PC-9 (cell line): Measurements from ENCODE around the gene GPHA2. TPM values are rescaled to one million over a fixed set of nuclear protein-coding genes. Genes with fewer than 3 reads are reported as not detected.

Experiments used
- BruUV-seq: library from RNA; stranded (reverse); fragments of 400-500 nt; replicated peaks from 2 replicates; lab custom pipeline; 2021; lab: Mats Ljungman, UMichigan
- CTCF ChIA-PET: fragments of 300-600 bp; sonication (Branson Sonifier 250); formaldehyde crosslinking; loops from one replicate; lab custom pipeline; 2022; ENCODE audit warnings: antibody characterized with exemption; lab: Charles Lee
- POLR2A ChIA-PET: fragments of 300-600 bp; sonication (Branson Sonifier 250); formaldehyde crosslinking; loops from one replicate; lab custom pipeline; 2022; ENCODE audit warnings: antibody characterized with exemption; ENCODE audit not compliant: unreplicated experiment; lab: Charles Lee
- DNase-seq, 2 experiments: peaks; one replicate each; pipeline versions ENCODE4 v3.0.0 to v3.0.0-alpha.2; 2015 to 2022; ENCODE audit warnings: mixed read lengths in 1 of 2
- H2AFZ ChIP-seq: fragments of 200-600 bp; sonication (generic); 2 replicates; pipeline ENCODE4 v1.8.1; 2017; ENCODE audit warnings: antibody characterized with exemption
- H3F3A ChIP-seq: fragments of 200-600 bp; sonication (generic); 2 replicates; pipeline ENCODE4 v1.8.1; 2017; ENCODE audit warnings: antibody characterized with exemption, mild to moderate bottlenecking, low read depth; ENCODE audit not compliant: insufficient read depth
- H3K27ac ChIP-seq: fragments of 200-600 bp; sonication (generic); 2 replicates; pipeline ENCODE4 v1.6.1; 2016; ENCODE audit warnings: mixed run types
- H3K27me3 ChIP-seq: fragments of 200-600 bp; sonication (generic); 2 replicates; pipeline ENCODE4 v1.6.1; 2016; ENCODE audit warnings: low read depth, mixed run types; ENCODE audit not compliant: insufficient read depth
- H3K36me3 ChIP-seq: fragments of 200-600 bp; sonication (generic); 2 replicates; pipeline ENCODE4 v1.6.1; 2016; ENCODE audit warnings: low read depth, mixed run types
- H3K4me1 ChIP-seq: fragments of 200-600 bp; sonication (generic); replicated peaks from 2 replicates; pipeline ENCODE4 v1.6.1; 2016; ENCODE audit warnings: mixed run types; ENCODE audit not compliant: insufficient read depth
- H3K4me2 ChIP-seq: fragments of 200-600 bp; sonication (generic); 2 replicates; pipeline ENCODE4 v1.6.1; 2017; ENCODE audit warnings: mixed run types
- H3K4me3 ChIP-seq: fragments of 200-600 bp; sonication (generic); 2 replicates; pipeline ENCODE4 v1.6.1; 2016; ENCODE audit warnings: mixed run types
- H3K79me2 ChIP-seq: fragments of 200-600 bp; sonication (generic); 2 replicates; pipeline ENCODE4 v1.6.1; 2017; ENCODE audit warnings: low read depth, mixed run types
- H3K9me2 ChIP-seq: fragments of 200-600 bp; sonication (generic); 2 replicates; pipeline ENCODE4 v1.8.1; 2017; ENCODE audit warnings: mild to moderate bottlenecking; ENCODE audit not compliant: insufficient read depth
- H3K9me3 ChIP-seq: fragments of 200-600 bp; sonication (generic); 2 replicates; pipeline ENCODE4 v1.8.1; 2016; ENCODE audit warnings: low read depth; ENCODE audit not compliant: insufficient read depth
- H4K20me1 ChIP-seq: fragments of 200-600 bp; sonication (generic); 2 replicates; pipeline ENCODE4 v1.8.1; 2017; ENCODE audit not compliant: insufficient read depth
- CTCF ChIP-seq: fragments of 200-600 bp; sonication (generic); conservative IDR thresholded peaks from 2 replicates; pipeline ENCODE4 v1.6.1; 2017; ENCODE audit warnings: mixed run types, antibody characterized with exemption, mild to moderate bottlenecking, moderate library complexity
- EZH2 ChIP-seq: fragments of 200-600 bp; sonication (generic); IDR thresholded peaks from 2 replicates; pipeline ENCODE4 v1.8.0; 2017; ENCODE audit warnings: antibody characterized with exemption, low read depth
- intact Hi-C: fragments of 100-400 bp; cut with micrococcal nuclease; formaldehyde crosslinking; loops from one replicate; pipeline ENCODE4 v1.10.0; 2022; ENCODE audit not compliant: unreplicated experiment
- total RNA-seq: library from RNA; stranded (reverse); gene quantifications from 2 replicates; pipeline ENCODE4 v1.2.3, GENCODE V29; 2021

The GPHA2 gene
- total RNA-seq, 1 experiment from 2014 or later: 1.0 TPM

- no peaks in the 10 kb centered on the region for H4K20me1 ChIP-seq
- intact Hi-C loops: no loop called here
Observed at GRCh38 chr11:64951529-64951928, 15.8 kb upstream of the GPHA2 start.

GRCh38 chr11:64947208-64947814 lies 11.6 kb upstream of the GPHA2 start:
- Histone ChIP-seq H3K4me2 (no peak overlapping the region), H3K9me2 (no peaks in the 10 kb centered on the region), H3K4me1 (no peaks in the 10 kb centered on the region), H2AFZ (no peak overlapping the region), H3K27ac (no peak overlapping the region), H3K79me2 (no peaks in the 10 kb centered on the region), H4K20me1 (no peaks in the 10 kb centered on the region), H3K36me3 (no peaks in the 10 kb centered on the region), H3K4me3 (no peak overlapping the region), H3F3A (peaks cover 4% of the 10 kb centered on the region; the same call in 1 of the 2 replicates), H3K9me3 (no peaks in the 10 kb centered on the region), H3K27me3 (no peaks in the 10 kb centered on the region)
- ChIA-PET POLR2A (no interaction called here), CTCF (no interaction called here)
- intact Hi-C loops: no loop called here
- TF ChIP-seq EZH2 (no peak), CTCF (no peak)
- no peak for DNase-seq
- BruUV-seq: no TSS peak

More at GRCh38 chr11:64951529-64951928, 15.8 kb upstream of the GPHA2 start:
- Histone ChIP-seq H3K4me3 (no peak overlapping the region), H3K27me3 (no peaks in the 10 kb centered on the region), H3K9me2 (no peaks in the 10 kb centered on the region), H3K4me2 (no peak overlapping the region), H3K4me1 (no peaks in the 10 kb centered on the region), H3F3A (peaks cover 4% of the 10 kb centered on the region; the same call in 1 of the 2 replicates), H3K27ac (no peak overlapping the region), H3K36me3 (no peaks in the 10 kb centered on the region), H3K79me2 (no peaks in the 10 kb centered on the region), H3K9me3 (no peaks in the 10 kb centered on the region), H2AFZ (no peak overlapping the region)
- POLR2A ChIA-PET: no interaction called here
- TF ChIP-seq CTCF: no peak
- no peak for TF ChIP-seq EZH2
- BruUV-seq: no TSS peak
- DNase-seq: no peak
- CTCF ChIA-PET: interaction anchor here (0.9 kb wide), 1 partner anchor 18 kb away, joined by 4 read pairs; no protein-coding TSS in a partner anchor

DNA sequence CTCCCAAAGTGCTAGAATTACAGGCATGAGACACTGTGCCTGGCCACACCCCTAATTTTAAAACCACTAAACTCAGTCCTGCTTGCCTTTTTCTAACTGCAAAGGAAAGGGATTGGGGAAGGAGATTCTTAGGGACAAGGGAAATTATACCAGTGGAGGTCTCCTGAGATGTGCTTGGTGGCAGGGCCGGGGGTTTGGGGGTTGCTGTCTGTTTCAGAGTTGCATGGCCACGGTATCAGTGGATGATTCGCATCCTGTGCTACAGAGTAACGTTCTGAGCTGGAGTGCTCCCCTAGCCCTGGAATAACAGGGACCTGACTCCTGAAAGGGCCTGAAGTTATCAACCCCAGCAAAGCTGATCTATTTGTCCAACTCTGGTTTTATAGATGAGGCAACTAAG lies 846 bp upstream of the GPHA2 start:
- Histone ChIP-seq H4K20me1 (no peaks in the 10 kb centered on the region), H3F3A (no peaks in the 10 kb centered on the region), H3K4me3 (no peak overlapping the region), H3K9me2 (no peaks in the 10 kb centered on the region), H3K36me3 (no peaks in the 10 kb centered on the region), H2AFZ (no peak overlapping the region), H3K9me3 (no peaks in the 10 kb centered on the region), H3K4me1 (no peaks in the 10 kb centered on the region), H3K27ac (no peak overlapping the region), H3K4me2 (no peak overlapping the region), H3K27me3 (no peaks in the 10 kb centered on the region), H3K79me2 (no peaks in the 10 kb centered on the region)
- ChIA-PET POLR2A (interaction anchor here (0.5 to 0.6 kb wide), 2 partner anchors 52 to 82 kb away, joined by 4 to 5 read pairs; no protein-coding TSS in a partner anchor), CTCF (no interaction called here)
- DNase-seq: no peak
- intact Hi-C loops: no loop called here
- TF ChIP-seq EZH2 (no peak), CTCF (no peak)
- BruUV-seq: no TSS peak
